Psoas muscle (tissue), 8 donors: ENCODE results near the gene PHF21B. TPM values are rescaled to one million over a fixed set of nuclear protein-coding genes. Genes with fewer than 3 reads are reported as not detected.

Source experiments
- ATAC-seq, 4 donors: fragments of 200-7000 bp; cut with Tn5 transposase; one replicate each; pipeline ENCODE4 v1.9.1; 2020; ENCODE audit warnings: moderate library complexity in 3 of 4, mild to moderate bottlenecking in 2 of 4
- DNase-seq, 2 donors: peaks; one replicate each; pipeline ENCODE4 v3.0.0-alpha.2; 2020
- H3K27ac ChIP-seq: fragments of 200-600 bp; one replicate; pipeline ENCODE4 v1.8.0; 2022
- H3K27me3 ChIP-seq, 3 donors: fragments of 200-600 bp in 1 of 3; one replicate each; pipeline versions ENCODE4 v1.6.1 to v1.8.0; 2013 to 2022; ENCODE audit warnings: low read length in 2 of 3, mild to moderate bottlenecking in 2 of 3, moderate library complexity in 1 of 3; ENCODE audit not compliant: insufficient read depth in 3 of 3
- H3K36me3 ChIP-seq, 2 donors: fragments of 200-600 bp in 1 of 2; one replicate each; pipeline versions ENCODE4 v1.6.1 to v1.8.0; 2013 to 2022; ENCODE audit warnings: low read depth in 1 of 2, mild to moderate bottlenecking in 1 of 2, moderate library complexity in 1 of 2; ENCODE audit not compliant: insufficient read depth in 1 of 2
- H3K4me1 ChIP-seq: fragments of 200-600 bp; one replicate; pipeline ENCODE4 v1.8.0; 2022
- H3K4me3 ChIP-seq: fragments of 200-600 bp; one replicate; pipeline ENCODE4 v1.8.0; 2022; ENCODE audit warnings: mild to moderate bottlenecking
- H3K9me3 ChIP-seq: fragments of 200-600 bp; one replicate; pipeline ENCODE4 v1.8.0; 2022
- WGBS, 3 donors: extraction: QIAGEN DNeasy Blood & Tissue Kit; methylation state at CpG; one replicate each; pipeline versions ENCODE4 v1.1.6 to v1.1.7; 2013; 5-methylcytosine and 5-hydroxymethylcytosine counted together
- intact Hi-C, 2 donors: fragments of 100-400 bp; cut with DNase I; formaldehyde crosslinking; loops; one replicate each; pipeline versions ENCODE4 v1.11.0 to v1.14.2; 2022
- polyA plus RNA-seq, 3 donors: library from polyadenylated mRNA; stranded (reverse); fragments of 200-250 nt; gene quantifications; one replicate each; pipeline ENCODE4 v1.2.3, GENCODE V29; 2013
- total RNA-seq, 4 donors: library from RNA; stranded (reverse); fragmentation: NEBNext Ultra II Directional in 2 of 4; extraction: Animal tissue kit (Norgen Biotek cat#: 25700) in 2 of 4; gene quantifications; one replicate each; pipeline versions ENCODE4 v1.2.1 to v1.2.4, GENCODE V29; 2021 to 2023
- TF ChIP-seq, protein P1 (sequence below): fragments of 200-600 bp; IDR thresholded peaks from one replicate; pipeline ENCODE4 v1.8.0; 2022; ENCODE audit warnings: antibody characterized with exemption
- donor health status: healthy with polysubstance abuse.
- donor health status: DM: no; HTN: no; CAD: no; lungs with moderate emphysema.
- donor health status: Bipolar disorder and iron deficiency.
- donor health status: healthy.
- donor health status: DM: yes; HTN: yes; CAD: no.
- donor health status: DM: no; HTN: no; CAD: no.
- donor health status: DM: no; HTN: no; CAD: no.
- donor health status: DM: yes; HTN: yes; CAD: no.

Gene PHF21B
- total and polyA plus RNA-seq, 7 donors: 0.03 to 0.58 (median 0.16) TPM; not detected in 1

DNA sequence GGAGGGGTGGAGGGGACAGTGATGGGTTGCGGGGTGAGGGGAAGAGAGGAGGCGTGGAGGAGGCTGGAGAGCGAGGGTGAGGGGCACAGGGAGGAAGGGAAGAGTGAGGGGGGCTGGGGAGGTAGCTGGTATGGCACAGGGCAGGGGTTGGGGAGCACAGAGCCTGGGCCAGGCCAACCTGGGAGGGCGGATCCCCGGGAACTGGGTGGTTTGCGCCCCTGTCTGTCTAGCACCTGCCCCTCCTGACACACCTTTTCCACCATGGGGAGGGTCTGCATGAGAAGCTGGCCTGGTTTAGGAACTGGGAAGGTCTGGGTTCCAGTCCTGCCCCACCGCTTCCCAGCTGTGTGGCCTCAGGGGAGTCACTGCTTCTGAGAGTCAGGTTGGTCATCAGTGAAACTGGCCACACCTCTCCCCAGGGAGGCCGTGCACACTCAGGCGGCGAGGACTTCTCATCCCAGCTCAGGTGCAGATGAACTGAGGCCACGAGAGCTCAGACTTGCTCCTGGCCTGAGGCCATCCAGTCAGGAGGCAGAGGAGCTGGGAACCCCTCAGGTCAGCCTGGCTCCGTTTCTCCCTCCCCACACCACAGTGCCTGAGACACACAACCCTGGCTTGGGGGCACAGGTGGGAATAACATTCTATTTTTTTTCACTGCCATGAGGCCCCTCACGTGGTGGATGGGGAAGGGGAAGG, 95.6 kb downstream of the PHF21B start:
- no peaks in the 10 kb centered on the region for H3K9me3 ChIP-seq
- H3K4me3 ChIP-seq: no peak overlapping the region
- 81 to 87% (median 81%) methylated on average over 13 of the region's 13 CpGs for WGBS, 3 donors
- H3K36me3 ChIP-seq: no peaks in the 10 kb centered on the region
- TF ChIP-seq, protein P1, sequence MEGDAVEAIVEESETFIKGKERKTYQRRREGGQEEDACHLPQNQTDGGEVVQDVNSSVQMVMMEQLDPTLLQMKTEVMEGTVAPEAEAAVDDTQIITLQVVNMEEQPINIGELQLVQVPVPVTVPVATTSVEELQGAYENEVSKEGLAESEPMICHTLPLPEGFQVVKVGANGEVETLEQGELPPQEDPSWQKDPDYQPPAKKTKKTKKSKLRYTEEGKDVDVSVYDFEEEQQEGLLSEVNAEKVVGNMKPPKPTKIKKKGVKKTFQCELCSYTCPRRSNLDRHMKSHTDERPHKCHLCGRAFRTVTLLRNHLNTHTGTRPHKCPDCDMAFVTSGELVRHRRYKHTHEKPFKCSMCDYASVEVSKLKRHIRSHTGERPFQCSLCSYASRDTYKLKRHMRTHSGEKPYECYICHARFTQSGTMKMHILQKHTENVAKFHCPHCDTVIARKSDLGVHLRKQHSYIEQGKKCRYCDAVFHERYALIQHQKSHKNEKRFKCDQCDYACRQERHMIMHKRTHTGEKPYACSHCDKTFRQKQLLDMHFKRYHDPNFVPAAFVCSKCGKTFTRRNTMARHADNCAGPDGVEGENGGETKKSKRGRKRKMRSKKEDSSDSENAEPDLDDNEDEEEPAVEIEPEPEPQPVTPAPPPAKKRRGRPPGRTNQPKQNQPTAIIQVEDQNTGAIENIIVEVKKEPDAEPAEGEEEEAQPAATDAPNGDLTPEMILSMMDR: no peak
- DNase-seq: no peak
- ATAC-seq: no peak
- H3K27me3 ChIP-seq: peaks cover 0 to 4% (median 3%) of the 10 kb centered on the region in 3 donors
- H3K27ac ChIP-seq: no peak overlapping the region
- intact Hi-C loops: no loop called here
- no peaks in the 10 kb centered on the region for H3K4me1 ChIP-seq

DNA sequence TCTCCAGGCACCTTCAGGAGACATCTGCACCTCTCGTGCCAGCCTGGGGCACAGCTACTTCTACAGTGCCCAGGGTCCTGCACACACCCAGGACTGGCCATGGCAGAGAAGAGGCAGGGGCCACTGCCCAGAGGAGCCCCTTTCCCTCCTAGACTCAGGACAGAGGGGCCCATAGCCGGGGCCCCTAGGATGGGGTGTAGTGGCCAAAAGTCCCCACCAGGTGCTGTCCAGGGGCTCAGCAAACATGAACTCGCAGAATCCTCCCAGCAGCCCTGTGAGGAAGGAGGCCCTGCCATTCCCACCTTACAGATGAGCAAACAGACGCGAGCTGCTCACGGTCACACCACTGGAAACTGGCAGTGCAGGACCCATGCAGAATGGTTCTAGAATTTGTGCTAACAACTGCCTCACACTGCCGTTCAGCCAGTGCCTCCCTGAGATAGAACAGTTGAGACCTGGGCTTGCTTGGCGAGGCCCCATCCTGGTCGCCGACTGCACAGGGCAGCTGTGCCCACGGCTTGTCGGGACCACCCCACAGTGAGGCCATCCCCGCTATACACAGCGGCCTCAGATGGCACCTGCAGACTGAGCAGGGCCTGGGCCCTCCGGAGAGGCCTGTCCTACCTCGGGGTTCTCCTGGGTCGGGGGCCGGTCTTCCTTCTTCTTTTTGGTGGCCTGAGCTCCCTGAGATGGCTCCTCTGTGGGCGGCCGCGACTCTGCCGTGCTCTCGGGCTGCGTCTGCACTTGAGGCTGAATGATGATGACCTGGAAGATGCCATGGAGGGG, 96.4 kb downstream of the PHF21B start:
- DNase-seq: peak in 1 of 2 donors; percentile 29
- TF ChIP-seq, protein P1: no peak
- Histone ChIP-seq H3K36me3 (no peaks in the 10 kb centered on the region), H3K27me3 (peaks cover 0 to 4% (median 3%) of the 10 kb centered on the region in 3 donors), H3K4me1 (no peaks in the 10 kb centered on the region), H3K4me3 (no peak overlapping the region), H3K9me3 (no peaks in the 10 kb centered on the region), H3K27ac (no peak overlapping the region)
- ATAC-seq: no peak
- intact Hi-C loops: no loop called here
- WGBS, 3 donors: 90 to 95% (median 90%) methylated on average over 23 to 24 of the region's 24 CpGs

DNA sequence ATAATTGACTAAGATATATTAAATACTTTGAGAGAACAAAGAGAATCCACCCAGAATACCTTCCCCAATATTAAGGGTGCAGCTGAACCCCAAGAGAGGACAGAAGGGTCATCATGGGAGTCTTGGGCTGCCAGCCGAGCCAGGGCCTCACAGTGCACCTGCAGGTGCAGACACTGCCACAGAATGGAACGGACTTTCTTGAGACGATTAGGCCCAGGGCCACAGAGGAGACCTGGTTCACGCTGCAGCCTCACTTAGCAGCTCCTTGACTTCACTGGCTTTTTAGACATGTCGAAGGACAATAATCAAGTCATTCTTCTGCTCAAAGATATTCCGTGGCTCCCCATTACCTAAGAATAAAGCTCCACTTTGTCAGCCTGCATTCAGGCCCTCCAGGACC, 100.6 kb downstream of the PHF21B start:
- no peaks in the 10 kb centered on the region for H3K9me3 ChIP-seq
- intact Hi-C loops: no loop called here
- H3K27me3 ChIP-seq: peaks cover 0 to 13% (median 2%) of the 10 kb centered on the region in 3 donors
- H3K36me3 ChIP-seq: no peaks in the 10 kb centered on the region
- H3K4me3 ChIP-seq: no peak overlapping the region
- DNase-seq (no peak), ATAC-seq (no peak)
- TF ChIP-seq, protein P1: no peak
- no peaks in the 10 kb centered on the region for H3K4me1 ChIP-seq
- H3K27ac ChIP-seq: no peak overlapping the region
- WGBS, 3 donors: 82 to 93% (median 93%) methylated on average over 6 of the region's 6 CpGs

DNA sequence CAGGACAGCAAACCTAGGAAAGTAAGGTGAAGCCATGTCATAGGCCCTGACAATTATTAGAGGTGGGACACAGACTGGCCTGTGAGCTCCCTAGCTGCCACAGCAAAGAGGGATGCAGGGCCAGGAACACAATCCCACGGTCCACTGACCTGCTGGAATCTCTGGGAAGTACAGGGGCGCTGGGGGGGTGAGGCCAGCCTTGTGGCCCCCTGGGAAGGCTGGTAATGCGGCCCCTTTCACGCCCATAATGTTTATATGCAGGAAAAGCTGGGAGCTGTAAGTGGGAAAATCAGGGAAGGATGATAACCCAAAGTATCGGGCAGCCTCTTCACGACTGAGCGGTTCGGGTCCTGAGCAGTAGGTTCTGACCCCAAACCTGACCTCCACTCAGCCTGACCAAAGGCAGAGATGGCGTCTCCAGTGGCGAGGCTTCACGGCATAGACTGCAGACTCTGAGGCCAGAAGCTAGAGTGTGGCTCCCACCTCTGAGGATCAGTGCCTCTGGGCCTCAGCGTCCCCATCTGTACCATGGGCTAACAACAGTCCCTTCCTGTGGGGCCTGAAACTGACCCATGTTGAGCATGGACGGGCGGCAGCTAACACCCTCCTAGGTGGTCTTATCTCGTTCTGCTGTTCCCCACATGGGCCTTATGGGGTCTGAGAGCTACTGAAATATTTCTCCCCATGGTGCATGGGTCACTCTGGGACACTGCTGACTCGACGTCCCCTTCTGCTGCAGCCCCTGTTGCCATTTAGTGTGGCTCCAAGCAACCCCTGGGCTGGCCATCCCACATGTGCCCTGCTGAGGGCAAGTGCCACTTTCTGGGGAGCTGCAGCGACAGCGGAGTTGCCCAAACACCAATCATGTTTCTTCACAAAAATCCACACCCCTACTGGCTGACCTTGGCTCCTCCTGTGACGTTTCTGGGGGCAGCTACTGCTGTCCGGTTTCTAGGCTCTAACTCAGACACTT, 101.8 kb downstream of the PHF21B start:
- no peaks in the 10 kb centered on the region for H3K4me1 ChIP-seq
- intact Hi-C loops: no loop called here
- ATAC-seq (no peak), DNase-seq (peak in 1 of 2 donors; percentile 33)
- no peaks in the 10 kb centered on the region for H3K9me3 ChIP-seq
- H3K36me3 ChIP-seq: no peaks in the 10 kb centered on the region
- TF ChIP-seq, protein P1: no peak
- H3K27ac ChIP-seq: no peak overlapping the region
- H3K27me3 ChIP-seq: peaks cover 0 to 13% (median 2%) of the 10 kb centered on the region in 3 donors
- no peak overlapping the region for H3K4me3 ChIP-seq
- WGBS, 3 donors: 87 to 93% (median 88%) methylated on average over 21 of the region's 21 CpGs
